Measurements from ENCODE around the gene FRAT1.
"Not testable (repeated sequence)": the region's sequence is repeated elsewhere in the genome, so short reads cannot be mapped to it uniquely, and the experiment has no call there.

Gene FRAT1, protein sequence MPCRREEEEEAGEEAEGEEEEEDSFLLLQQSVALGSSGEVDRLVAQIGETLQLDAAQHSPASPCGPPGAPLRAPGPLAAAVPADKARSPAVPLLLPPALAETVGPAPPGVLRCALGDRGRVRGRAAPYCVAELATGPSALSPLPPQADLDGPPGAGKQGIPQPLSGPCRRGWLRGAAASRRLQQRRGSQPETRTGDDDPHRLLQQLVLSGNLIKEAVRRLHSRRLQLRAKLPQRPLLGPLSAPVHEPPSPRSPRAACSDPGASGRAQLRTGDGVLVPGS

GRCh38 chr10:97318772-97319651, at the start of gene FRAT1:
Gene FRAT1 (plus strand): TSS chr10:97319271. CDS start chr10:97319454, 183 bp downstream.
- Mint-ChIP-seq H3K27ac (peak within 1 kb of the TSS; percentile 99), H3K4me3 (peak within 1 kb of the TSS; percentile 98), H3K36me3 (no peaks in the 10 kb centered on the region), H3K4me1 (peaks cover 32% of the 10 kb centered on the region), H3K27me3 (no peaks in the 10 kb centered on the region), H3K9me3 (no peaks in the 10 kb centered on the region)

- Mint-ChIP-seq H3K4me3 (no peak overlapping the region), H3K27me3 (no peaks in the 10 kb centered on the region), H3K9me3 (no peaks in the 10 kb centered on the region), H3K36me3 (peaks cover 10% of the 10 kb centered on the region), H3K27ac (no peak overlapping the region), H3K4me1 (peaks cover 10% of the 10 kb centered on the region)
Measured at GRCh38 chr10:97270523-97271154, 48.4 kb upstream of the FRAT1 start.

GRCh38 chr10:97273700-97274099, 45.4 kb upstream of the FRAT1 start:
- H3K27me3 Mint-ChIP-seq = no peaks in the 10 kb centered on the region
- no peak overlapping the region for H3K27ac Mint-ChIP-seq
- H3K4me3 Mint-ChIP-seq = no peak overlapping the region
- peaks cover 5% of the 10 kb centered on the region for H3K4me1 Mint-ChIP-seq
- no peaks in the 10 kb centered on the region for H3K36me3 Mint-ChIP-seq
- no peaks in the 10 kb centered on the region for H3K9me3 Mint-ChIP-seq

GRCh38 chr10:97274828-97275227, 44.2 kb upstream of the FRAT1 start:
- Mint-ChIP-seq H3K36me3 (no peaks in the 10 kb centered on the region), H3K9me3 (no peaks in the 10 kb centered on the region), H3K27ac (no peak overlapping the region), H3K4me1 (peaks cover 8% of the 10 kb centered on the region), H3K4me3 (no peak overlapping the region), H3K27me3 (no peaks in the 10 kb centered on the region)

DNA sequence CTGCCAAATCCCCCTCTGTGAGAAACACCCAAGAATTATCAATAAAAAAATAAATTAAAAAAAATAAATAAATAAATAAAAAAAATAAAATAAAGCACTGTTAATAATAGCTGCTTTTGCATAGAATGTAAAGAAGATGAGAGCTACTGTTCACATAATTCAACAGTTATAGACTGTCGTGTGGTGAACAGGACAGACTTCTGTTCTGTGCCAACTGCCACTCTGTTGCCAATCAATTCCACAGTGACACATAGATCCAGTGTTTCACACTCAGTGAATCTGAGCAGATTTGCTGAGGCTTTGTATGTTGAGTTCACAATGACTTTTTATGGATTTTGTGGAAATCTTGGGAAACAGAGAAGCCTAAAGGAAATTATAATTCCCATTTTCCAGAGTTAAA, 41.5 kb upstream of the FRAT1 start:
- Mint-ChIP-seq H3K27ac (no peak overlapping the region), H3K4me3 (no peak overlapping the region), H3K4me1 (peaks cover 17% of the 10 kb centered on the region), H3K9me3 (no peaks in the 10 kb centered on the region), H3K36me3 (no peaks in the 10 kb centered on the region), H3K27me3 (no peaks in the 10 kb centered on the region)

GRCh38 chr10:97278491-97278989, 40.5 kb upstream of the FRAT1 start:
- no peak overlapping the region for H3K27ac Mint-ChIP-seq

GRCh38 chr10:97279121-97279815, 39.8 kb upstream of the FRAT1 start:
- no peaks in the 10 kb centered on the region for H3K9me3 Mint-ChIP-seq

More at GRCh38 chr10:97278491-97278989, 40.5 kb upstream of the FRAT1 start:
- Mint-ChIP-seq H3K27me3 (no peaks in the 10 kb centered on the region), H3K9me3 (no peaks in the 10 kb centered on the region), H3K36me3 (no peaks in the 10 kb centered on the region), H3K4me1 (peaks cover 18% of the 10 kb centered on the region), H3K4me3 (no peak overlapping the region)

GRCh38 chr10:97280783-97281182, 38.3 kb upstream of the FRAT1 start:
- H3K9me3 Mint-ChIP-seq = no peaks in the 10 kb centered on the region
- no peaks in the 10 kb centered on the region for H3K36me3 Mint-ChIP-seq
- H3K4me3 Mint-ChIP-seq = no peak overlapping the region
- no peaks in the 10 kb centered on the region for H3K27me3 Mint-ChIP-seq
- H3K27ac Mint-ChIP-seq = peak overlapping the region; percentile 17
- H3K4me1 Mint-ChIP-seq = peaks cover 18% of the 10 kb centered on the region

More at GRCh38 chr10:97279121-97279815, 39.8 kb upstream of the FRAT1 start:
- Mint-ChIP-seq H3K27ac (no peak overlapping the region), H3K4me3 (no peak overlapping the region), H3K4me1 (peaks cover 18% of the 10 kb centered on the region), H3K36me3 (no peaks in the 10 kb centered on the region), H3K27me3 (no peaks in the 10 kb centered on the region)

DNA sequence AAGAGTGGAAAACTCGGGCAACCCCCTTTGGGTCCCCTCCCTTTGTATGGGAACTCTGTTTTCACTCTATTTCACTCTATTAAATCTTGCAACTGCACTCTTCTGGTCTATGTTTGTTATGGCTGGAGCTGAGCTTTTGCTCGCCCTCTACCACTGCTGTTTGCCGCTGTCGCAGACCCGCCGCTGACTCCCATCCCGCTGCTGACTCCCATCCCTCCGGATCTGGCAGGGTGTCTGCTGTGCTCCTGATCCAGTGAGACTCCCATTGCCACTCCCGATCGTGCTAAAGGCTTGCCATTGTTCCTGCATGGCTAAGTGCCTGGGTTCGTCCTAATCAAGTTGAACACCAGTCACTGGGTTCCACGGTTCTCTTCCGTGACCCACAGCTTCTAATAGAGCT, 29.0 kb upstream of the FRAT1 start:
- H3K9me3 Mint-ChIP-seq, H3K36me3 Mint-ChIP-seq, H3K4me3 Mint-ChIP-seq, H3K27ac Mint-ChIP-seq, H3K27me3 Mint-ChIP-seq: not testable (repeated sequence)
- H3K4me1 Mint-ChIP-seq = peaks cover 25% of the 10 kb centered on the region

DNA sequence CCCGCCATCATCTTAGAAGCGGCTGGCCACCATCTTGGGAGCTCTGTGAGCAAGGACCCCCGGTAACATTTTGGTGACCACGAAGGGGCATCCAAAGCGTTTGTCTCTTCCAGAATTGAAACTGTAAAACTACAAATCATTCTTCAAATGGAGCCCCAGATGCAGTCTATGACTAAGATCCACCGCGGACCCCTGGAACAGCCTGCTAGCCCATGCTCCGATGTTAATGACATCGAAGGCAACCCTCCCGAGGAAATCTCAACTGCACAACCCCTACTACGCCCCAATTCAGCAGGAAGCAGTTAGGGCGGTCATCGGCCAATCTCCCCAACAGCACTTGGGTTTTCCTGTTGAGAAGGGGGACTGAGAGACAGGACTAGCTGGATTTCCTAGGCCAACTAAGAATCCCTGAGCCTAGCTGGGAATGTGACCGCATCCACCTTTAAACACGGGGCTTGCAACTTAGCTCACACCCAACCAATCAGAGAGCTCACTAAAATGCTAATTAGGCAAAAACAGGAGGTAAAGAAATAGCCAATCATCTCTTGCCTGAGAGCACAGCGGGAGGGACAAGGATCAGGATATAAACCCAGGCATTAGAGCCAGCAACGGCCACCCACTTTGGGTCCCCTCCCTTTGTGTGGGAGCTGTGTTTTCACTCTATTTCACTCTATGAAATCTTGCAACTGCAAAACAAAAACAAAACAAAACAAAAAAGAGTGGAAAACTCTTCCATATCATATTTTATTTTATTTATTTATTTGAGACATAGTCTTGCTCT, 28.3 kb upstream of the FRAT1 start:
- H3K36me3 Mint-ChIP-seq, H3K27ac Mint-ChIP-seq, H3K9me3 Mint-ChIP-seq, H3K27me3 Mint-ChIP-seq: not testable (repeated sequence)
- H3K4me1 Mint-ChIP-seq = peaks cover 25% of the 10 kb centered on the region
- peak overlapping the region; percentile 11 for H3K4me3 Mint-ChIP-seq

- peaks cover 2% of the 10 kb centered on the region for H3K36me3 Mint-ChIP-seq
- H3K9me3 Mint-ChIP-seq = no peaks in the 10 kb centered on the region
- H3K4me1 Mint-ChIP-seq = peaks cover 25% of the 10 kb centered on the region
- H3K4me3 Mint-ChIP-seq = peak overlapping the region; percentile 89
- H3K27me3 Mint-ChIP-seq = no peaks in the 10 kb centered on the region
- H3K27ac Mint-ChIP-seq = peak overlapping the region; percentile 75
Measured at GRCh38 chr10:97291357-97292096, 27.5 kb upstream of the FRAT1 start.

GRCh38 chr10:97292097-97292861, 26.8 kb upstream of the FRAT1 start, which contains the start of gene ARHGAP19:
Gene ARHGAP19 (minus strand): TSS chr10:97292637. CDS start chr10:97292627, 10 bp downstream.
- Mint-ChIP-seq H3K36me3 (peaks cover 2% of the 10 kb centered on the region), H3K4me3 (peak within 1 kb of the TSS; percentile 89), H3K27me3 (no peaks in the 10 kb centered on the region), H3K9me3 (no peaks in the 10 kb centered on the region), H3K27ac (peak within 1 kb of the TSS; percentile 94), H3K4me1 (peaks cover 25% of the 10 kb centered on the region)

DNA sequence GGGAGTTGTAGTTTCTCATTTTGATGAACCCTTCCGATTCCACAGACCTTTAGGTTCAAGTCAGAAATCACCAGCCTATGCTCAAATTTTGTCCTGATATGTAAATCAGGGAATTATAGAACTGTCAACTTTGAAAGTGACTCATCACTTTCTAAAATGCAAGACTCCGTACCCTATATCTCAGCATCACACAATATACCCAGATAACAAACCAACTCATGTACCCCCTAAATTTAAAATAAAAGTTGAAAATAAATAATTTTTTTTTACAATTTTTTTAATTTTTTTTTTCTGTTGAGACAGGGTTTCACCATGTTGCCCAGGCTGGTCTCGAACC, 26.2 kb upstream of the FRAT1 start:
- Mint-ChIP-seq H3K27ac (peak overlapping the region; percentile 94), H3K9me3 (no peaks in the 10 kb centered on the region), H3K27me3 (no peaks in the 10 kb centered on the region), H3K4me1 (peaks cover 25% of the 10 kb centered on the region), H3K36me3 (peaks cover 2% of the 10 kb centered on the region), H3K4me3 (peak overlapping the region; percentile 89)

Data from activated naive CD4-positive, alpha-beta T cell treated with anti-CD3 and anti-CD28 coated beads, Interleukin-2, amount 50 U/mL, for 24 hours (primary cell).